HT1080 (cell line): ENCODE results near the gene CDC42SE1. TPM values are rescaled to one million over a fixed set of nuclear protein-coding genes. Genes with fewer than 3 reads are reported as not detected.

Source experiments
- DNase-seq: peaks from one replicate; pipeline ENCODE4 v3.0.0-alpha.2; 2015; ENCODE audit warnings: low read depth
- small RNA-seq: library from RNA; depleted of rRNA; stranded (forward); fragments of <200 nt; gene quantifications from one replicate; pipeline ENCODE3, GENCODE V24; 2014
- total RNA-seq: library from RNA; depleted of rRNA; stranded (reverse); fragments of >200 nt; shearing (Covaris generic); gene quantifications from 2 replicates; pipeline ENCODE4 v1.2.3, GENCODE V29; 2014; rRNA removed

The CDC42SE1 gene
- total RNA-seq, 1 experiment from 2014 or later: 67.1 TPM

DNA sequence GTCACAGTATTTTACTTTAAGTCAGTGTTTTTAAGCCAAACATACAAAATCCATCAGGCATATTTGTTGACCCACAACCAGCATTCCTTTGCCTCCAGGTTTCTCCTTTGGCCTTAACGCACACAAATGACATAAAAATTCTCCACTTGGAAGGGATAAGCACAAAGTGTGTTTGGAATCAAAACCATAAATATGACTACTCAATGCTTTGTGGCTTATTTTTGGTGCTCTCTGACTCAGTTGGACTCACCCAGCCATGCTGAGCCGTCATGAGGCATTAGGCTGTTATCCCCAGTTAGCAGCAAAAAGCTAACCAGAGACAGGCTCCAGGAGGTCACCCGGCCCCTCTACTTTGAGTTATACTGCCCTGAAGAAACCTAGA, 50.2 kb downstream of the CDC42SE1 start:
- DNase-seq: no peak

- peak; percentile 93 for DNase-seq
These were observed 50.9 kb downstream of the CDC42SE1 start, which contains the start of gene PRUNE1 for GRCh38 chr1:151008244-151009205. TSS of gene PRUNE1 (plus strand) at chr1:151008449. CDS start at chr1:151008633, 184 bp downstream.

GRCh38 chr1:151007853-151008243, 51.6 kb downstream of the CDC42SE1 start:
- no peak for DNase-seq

GRCh38 chr1:151006327-151007052, 52.9 kb downstream of the CDC42SE1 start, which contains the start of gene MINDY1:
TSS of gene MINDY1 (minus strand) at chr1:151006902. CDS start at chr1:151002617, 4,285 bp downstream.
- peak; percentile 86 for DNase-seq

DNA sequence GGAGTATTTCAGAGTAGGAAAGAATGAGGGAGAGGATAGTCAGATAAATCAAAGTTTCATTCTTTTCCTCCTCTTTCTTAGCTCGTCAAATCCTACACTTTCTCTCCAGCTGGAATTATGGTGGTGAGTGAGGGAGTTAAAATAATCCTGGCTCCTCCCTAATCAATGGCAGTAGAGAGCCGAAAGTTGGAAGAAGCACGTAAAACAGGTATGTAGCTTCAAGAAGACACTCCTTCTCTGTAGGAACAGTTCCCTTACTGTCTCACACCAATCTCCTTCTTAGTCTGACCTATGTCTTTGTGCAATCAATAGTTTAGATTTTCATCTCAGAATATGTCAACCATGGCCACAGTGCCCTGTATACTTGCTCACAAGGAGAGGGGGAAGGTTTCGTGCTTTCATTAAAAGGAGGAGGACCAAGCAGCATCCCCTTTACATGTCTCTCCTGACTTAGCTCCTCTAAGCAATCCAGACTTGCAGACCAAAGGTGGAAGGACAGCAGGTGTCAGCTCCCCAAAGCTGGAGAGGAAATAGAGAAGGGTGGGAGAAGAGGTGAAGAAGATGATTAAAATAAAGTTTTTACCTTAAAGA, 53.6 kb downstream of the CDC42SE1 start:
- no peak for DNase-seq

DNA sequence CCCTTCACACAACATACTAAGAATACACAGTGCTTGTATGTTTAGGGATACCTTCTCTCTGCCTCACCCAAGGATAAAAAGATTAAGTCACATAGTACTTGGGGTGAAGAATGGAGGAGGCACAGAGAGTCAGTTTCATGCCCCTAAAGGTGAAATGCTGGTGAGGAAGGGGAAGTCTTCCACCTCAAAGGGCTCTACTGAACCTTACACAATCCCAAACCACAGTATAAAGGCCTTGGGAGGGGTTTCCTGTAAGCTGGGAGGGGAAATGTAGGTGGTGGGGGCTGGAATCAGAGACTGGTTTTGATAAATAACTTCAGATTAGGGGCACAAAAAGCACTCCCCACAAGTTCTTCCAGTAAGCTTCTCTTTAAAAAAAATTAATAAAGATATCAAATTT, 56.2 kb downstream of the CDC42SE1 start:
- DNase-seq: no peak

DNA sequence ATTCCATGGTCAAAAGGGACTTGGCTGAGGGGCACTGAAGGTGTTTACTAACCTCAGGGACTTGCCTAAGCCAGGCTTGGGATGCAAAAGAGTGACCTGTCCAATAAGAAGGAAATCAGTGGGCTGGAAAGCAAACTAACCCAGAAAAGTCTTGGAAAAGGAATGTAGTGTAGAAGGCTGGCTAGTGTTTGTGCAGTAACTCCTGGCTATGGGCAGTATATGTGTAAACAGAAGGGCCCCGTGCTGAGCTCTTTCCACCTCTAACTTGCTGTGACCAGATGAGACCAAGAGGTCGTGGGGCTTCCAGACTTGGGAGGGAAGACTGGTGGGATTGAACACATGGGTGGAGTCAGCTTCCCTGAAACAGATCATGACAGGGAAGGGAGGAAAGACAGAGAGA, 56.8 kb downstream of the CDC42SE1 start:
- DNase-seq: no peak

DNA sequence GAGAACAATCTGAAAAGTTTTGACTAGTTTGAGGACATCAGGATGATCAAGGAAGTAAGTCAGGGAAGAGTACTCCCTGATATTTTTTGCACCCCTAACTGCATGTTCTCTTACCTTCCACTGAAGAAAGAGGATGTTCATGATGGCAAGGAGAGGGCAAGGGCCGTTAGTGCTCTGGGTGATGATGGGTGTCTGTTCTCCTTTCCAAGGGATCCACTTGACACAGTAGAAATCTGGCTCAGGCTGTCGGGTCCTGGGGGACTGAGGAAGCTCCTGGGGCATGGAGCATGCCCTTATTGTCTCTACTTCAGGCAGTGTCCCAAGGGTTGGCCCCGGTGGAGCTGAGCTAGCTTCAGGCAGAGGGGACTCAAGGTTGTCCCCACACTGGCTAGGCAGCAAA, 57.4 kb downstream of the CDC42SE1 start:
- no peak for DNase-seq

GRCh38 chr1:151001602-151002001, 57.8 kb downstream of the CDC42SE1 start:
- DNase-seq: peak; percentile 67

Small RNA genes within 50 kb of the gene (small RNA-seq; reads per million reads assigned to genes)
- gene RNU6-884P: not detected

Other genes starting within 250 kb of the CDC42SE1 start
- 10.7 and 12.9 TPM in 2 replicates for gene ARNT, start 183.0 kb downstream of the CDC42SE1 start, total RNA-seq
- not detected in 2 replicates for gene CTXND2, start 172.5 kb downstream of the CDC42SE1 start, total RNA-seq
- gene SETDB1, start 133.3 kb downstream of the CDC42SE1 start, total RNA-seq: 24.0 and 25.3 TPM in 2 replicates
- gene CERS2, start 84.8 kb downstream of the CDC42SE1 start, total RNA-seq: 145 and 152 TPM in 2 replicates
- gene ANXA9, start 77.3 kb downstream of the CDC42SE1 start, total RNA-seq: 0.55 and 0.63 TPM in 2 replicates
- gene MINDY1, start 52.7 kb downstream of the CDC42SE1 start, total RNA-seq: 12.5 and 15.4 TPM in 2 replicates
- 6.1 and 11.9 TPM in 2 replicates for gene PRUNE1, start 51.2 kb downstream of the CDC42SE1 start, total RNA-seq
- 0.10 TPM in 1 of 2 replicates, not detected in the other for gene BNIPL, start 23.0 kb downstream of the CDC42SE1 start, total RNA-seq
- 2.9 and 5.4 TPM in 2 replicates for gene C1orf56, start 11.9 kb downstream of the CDC42SE1 start, total RNA-seq
- 8.8 and 9.8 TPM in 2 replicates for gene MLLT11, start 775 bp upstream of the CDC42SE1 start, total RNA-seq
- gene GABPB2, start 11.1 kb upstream of the CDC42SE1 start, total RNA-seq: 2.4 and 5.5 TPM in 2 replicates
- gene SEMA6C, start 87.0 kb upstream of the CDC42SE1 start, total RNA-seq: 0.80 and 1.5 TPM in 2 replicates
- not detected in 2 replicates for gene TNFAIP8L2, start 97.0 kb upstream of the CDC42SE1 start, total RNA-seq
- 8.6 and 9.4 TPM in 2 replicates for gene LYSMD1, start 106.3 kb upstream of the CDC42SE1 start, total RNA-seq
- 60.9 and 69.6 TPM in 2 replicates for gene SCNM1, start 106.5 kb upstream of the CDC42SE1 start, total RNA-seq
- 0.27 and 0.87 TPM in 2 replicates for gene TMOD4, start 116.4 kb upstream of the CDC42SE1 start, total RNA-seq
- gene VPS72, start 130.6 kb upstream of the CDC42SE1 start, total RNA-seq: 52.9 and 59.3 TPM in 2 replicates
- gene PIP5K1A, start 138.9 kb upstream of the CDC42SE1 start, total RNA-seq: 40.7 and 49.6 TPM in 2 replicates
- gene PSMD4, start 195.1 kb upstream of the CDC42SE1 start, total RNA-seq: 233 and 234 TPM in 2 replicates
- 17.6 and 22.2 TPM in 2 replicates for gene ZNF687, start 222.7 kb upstream of the CDC42SE1 start, total RNA-seq